H1 (cell line): ENCODE measurements around the gene TDP2. TPM values are rescaled to one million over a fixed set of nuclear protein-coding genes. Genes with fewer than 3 reads are reported as not detected.

Experiments
- CTCF ChIA-PET: fragments of 300-600 bp; sonication (Branson Sonifier 250); formaldehyde crosslinking; loops from one replicate; lab custom pipeline; 2021; ENCODE audit not compliant: partially characterized antibody; lab: Charles Lee
- POLR2A ChIA-PET: fragments of 300-600 bp; sonication (Branson Sonifier 250); formaldehyde crosslinking; loops from one replicate; lab custom pipeline; 2021; ENCODE audit warnings: inconsistent platforms; ENCODE audit not compliant: partially characterized antibody; lab: Charles Lee
- DNase-seq, 2 experiments: peaks; one replicate each; pipeline versions ENCODE4 v3.0.0 to v3.0.0-alpha.2; 2010 to 2022; ENCODE audit warnings: low spot score in 2 of 2, low read depth in 1 of 2, mixed read lengths in 1 of 2
- FAIRE-seq: peaks from 2 replicates; lab custom pipeline; 2011; peaks lifted over from hg19 to GRCh38; lab: Jason Lieb, UNC
- H2AFZ ChIP-seq: 2 replicates; pipeline ENCODE4 v1.8.1; 2012; ENCODE audit warnings: low read length, inconsistent platforms
- H2AK5ac ChIP-seq: 2 replicates; pipeline ENCODE4 v1.6.1; 2013; ENCODE audit warnings: low read depth, low read length
- H2BK120ac ChIP-seq: replicated peaks from 2 replicates; pipeline ENCODE3; 2013; ENCODE audit warnings: low read depth, low read length, inconsistent platforms
- H2BK12ac ChIP-seq: 2 replicates; pipeline ENCODE4 v1.6.1; 2013; ENCODE audit warnings: low read depth, low read length
- H2BK15ac ChIP-seq: 2 replicates; pipeline ENCODE4 v1.6.1; 2013; ENCODE audit warnings: low read length
- H2BK20ac ChIP-seq: 2 replicates; pipeline ENCODE4 v1.6.1; 2013; ENCODE audit warnings: low read length
- H2BK5ac ChIP-seq: 2 replicates; pipeline ENCODE4 v1.6.1; 2013; ENCODE audit warnings: low read depth, low read length
- H3K14ac ChIP-seq: 2 replicates; pipeline ENCODE4 v1.6.1; 2013; ENCODE audit warnings: inconsistent platforms; ENCODE audit not compliant: insufficient read length
- H3K18ac ChIP-seq: 2 replicates; pipeline ENCODE4 v1.6.1; 2013; ENCODE audit warnings: low read length; ENCODE audit errors: extremely low read depth
- H3K23ac ChIP-seq: 2 replicates; pipeline ENCODE4 v1.6.1; 2013; ENCODE audit warnings: inconsistent platforms; ENCODE audit not compliant: insufficient read length
- H3K23me2 ChIP-seq: 2 replicates; pipeline ENCODE4 v1.6.1; 2013; ENCODE audit warnings: low read depth, low read length
- H3K27ac ChIP-seq: 2 replicates; pipeline ENCODE4 v1.6.1; 2011; ENCODE audit warnings: low read depth, low read length, inconsistent platforms
- H3K27me3 ChIP-seq, 4 experiments: replicated peaks in 1 of 4; 1 replicate in 1 of 4; 2 replicates in 3 of 4; pipeline versions ENCODE4 v1.6.1 to v1.8.1; 2011 to 2013; ENCODE audit warnings: low read length in 3 of 4, mild to moderate bottlenecking in 3 of 4, inconsistent platforms in 2 of 4, mixed read lengths in 2 of 4, moderate library complexity in 1 of 4; ENCODE audit not compliant: control insufficient read depth in 3 of 4, insufficient read depth in 3 of 4; ENCODE audit errors: extremely low read depth in 1 of 4
- H3K36me3 ChIP-seq, 4 experiments: 2 replicates each; pipeline versions ENCODE4 v1.6.1 to v1.8.1; 2011 to 2013; ENCODE audit warnings: mild to moderate bottlenecking in 4 of 4, low read length in 3 of 4, moderate library complexity in 2 of 4, control low read depth in 1 of 4, inconsistent platforms in 1 of 4; ENCODE audit not compliant: insufficient read depth in 4 of 4, control insufficient read depth in 2 of 4
- H3K4ac ChIP-seq: replicated peaks from 2 replicates; pipeline ENCODE3; 2013; ENCODE audit warnings: low read length, low read depth, mixed read lengths, inconsistent platforms; ENCODE audit not compliant: insufficient read length
- H3K4me1 ChIP-seq, 4 experiments: replicated peaks in 1 of 4; 1 replicate in 1 of 4; 2 replicates in 3 of 4; pipeline versions ENCODE4 v1.6.1 to v1.8.1; 2011 to 2013; ENCODE audit warnings: low read length in 3 of 4, inconsistent platforms in 2 of 4, mixed read lengths in 1 of 4; ENCODE audit not compliant: insufficient read depth in 4 of 4, control insufficient read depth in 3 of 4
- H3K4me2 ChIP-seq, 2 experiments: 2 replicates each; pipeline versions ENCODE4 v1.6.1 to v1.8.1; 2011 to 2013; ENCODE audit warnings: low read depth in 2 of 2, low read length in 2 of 2, control low read depth in 1 of 2, inconsistent platforms in 1 of 2, mild to moderate bottlenecking in 1 of 2; ENCODE audit not compliant: insufficient read depth in 1 of 2
- H3K4me3 ChIP-seq, 4 experiments: fragments of 200-600, 300-600 bp in 1 of 4; sonication (generic), shearing (Covaris generic), sonication (Bioruptor Twin) in 1 of 4; 2 replicates each; pipeline versions ENCODE4 v1.5.1 to v1.8.1; 2011 to 2016; ENCODE audit warnings: low read length in 4 of 4, low read depth in 3 of 4, control low read depth in 2 of 4, inconsistent platforms in 2 of 4, mild to moderate bottlenecking in 2 of 4, mixed read lengths in 1 of 4, moderate library complexity in 1 of 4; ENCODE audit not compliant: insufficient read depth in 2 of 4; ENCODE audit errors: extremely low read depth in 1 of 4
- H3K56ac ChIP-seq: replicated peaks from 2 replicates; pipeline ENCODE3; 2013; ENCODE audit warnings: low read depth, mild to moderate bottlenecking, mixed read lengths, low read length, inconsistent platforms; ENCODE audit not compliant: insufficient read length
- H3K79me1 ChIP-seq: 2 replicates; pipeline ENCODE4 v1.6.1; 2013; ENCODE audit warnings: low read depth, low read length, control low read depth
- H3K79me2 ChIP-seq, 2 experiments: 2 replicates each; pipeline versions ENCODE4 v1.6.1 to v1.8.1; 2012 to 2013; ENCODE audit warnings: low read length in 2 of 2, mild to moderate bottlenecking in 2 of 2, inconsistent platforms in 1 of 2; ENCODE audit not compliant: insufficient read depth in 2 of 2, control insufficient read depth in 1 of 2
- H3K9ac ChIP-seq, 4 experiments: replicated peaks in 1 of 4; 1 replicate in 1 of 4; 2 replicates in 3 of 4; pipeline versions ENCODE4 v1.6.1 to v1.8.1; 2011 to 2013; ENCODE audit warnings: low read depth in 3 of 4, low read length in 3 of 4, control low read depth in 2 of 4, mild to moderate bottlenecking in 2 of 4, moderate library complexity in 2 of 4, inconsistent platforms in 1 of 4; ENCODE audit errors: extremely low read depth in 1 of 4
- H3K9me3 ChIP-seq, 2 experiments: 2 replicates each; pipeline versions ENCODE4 v1.6.1 to v1.8.1; 2012 to 2013; ENCODE audit warnings: mild to moderate bottlenecking in 2 of 2, moderate library complexity in 2 of 2, control low read depth in 1 of 2, inconsistent platforms in 1 of 2, low read depth in 1 of 2, low read length in 1 of 2, mixed read lengths in 1 of 2; ENCODE audit not compliant: insufficient read depth in 2 of 2
- H4K20me1 ChIP-seq, 2 experiments: replicated peaks in 1 of 2; 2 replicates each; pipeline versions ENCODE3 to v1.8.1; 2011 to 2013; ENCODE audit warnings: inconsistent platforms in 2 of 2, low read length in 2 of 2, mild to moderate bottlenecking in 1 of 2; ENCODE audit not compliant: insufficient read depth in 2 of 2, control insufficient read depth in 1 of 2
- H4K5ac ChIP-seq: 2 replicates; pipeline ENCODE4 v1.6.1; 2013; ENCODE audit warnings: low read length, low read depth, mixed read lengths, inconsistent platforms; ENCODE audit not compliant: insufficient read length
- H4K8ac ChIP-seq: 2 replicates; pipeline ENCODE4 v1.8.0; 2013; ENCODE audit warnings: mild to moderate bottlenecking, moderate library complexity, low read length, inconsistent platforms; ENCODE audit not compliant: insufficient read depth; ENCODE audit errors: extremely low read depth
- H4K91ac ChIP-seq: replicated peaks from 2 replicates; pipeline ENCODE3; 2013; ENCODE audit warnings: low read length, mixed read lengths, inconsistent platforms; ENCODE audit not compliant: insufficient read length
- ATF3 ChIP-seq: IDR thresholded peaks from 2 replicates; pipeline ENCODE4 v1.6.1; 2011; ENCODE audit warnings: low read depth, mild to moderate bottlenecking, low read length; ENCODE audit not compliant: insufficient read depth
- CBX5 ChIP-seq: fragments of 300-800, 300-1000 bp; sonication (generic); IDR thresholded peaks from 2 replicates; pipeline ENCODE4 v1.7.1; 2016; ENCODE audit warnings: antibody characterized with exemption, low read length, low read depth
- EGR1 ChIP-seq: IDR thresholded peaks from 2 replicates; pipeline ENCODE4 v1.6.1; 2011; ENCODE audit warnings: low read depth, low read length, borderline replicate concordance
- EP300 ChIP-seq, 2 experiments: IDR thresholded peaks; 1 replicate in 1 of 2; 2 replicates in 1 of 2; pipeline ENCODE4 v1.6.1; 2011 to 2012; ENCODE audit warnings: low read depth in 2 of 2, low read length in 2 of 2, mild to moderate bottlenecking in 2 of 2, borderline replicate concordance in 1 of 2, inconsistent platforms in 1 of 2, moderate library complexity in 1 of 2
- FOSL1 ChIP-seq: IDR thresholded peaks from 2 replicates; pipeline ENCODE4 v1.6.1; 2011; ENCODE audit warnings: mild to moderate bottlenecking, low read depth, low read length, moderate library complexity; ENCODE audit not compliant: insufficient read depth
- GTF2F1 ChIP-seq: IDR thresholded peaks from 2 replicates; pipeline ENCODE4 v1.6.1; 2012; ENCODE audit warnings: low read depth, low read length, improper control_type of control experiment, borderline replicate concordance
- PHF8 ChIP-seq: fragments of 200-600 bp; sonication (generic); conservative IDR thresholded peaks from 2 replicates; pipeline ENCODE4 v1.7.1; 2012; ENCODE audit warnings: low read depth, mild to moderate bottlenecking, inconsistent platforms, low read length, moderate library complexity
- POLR2AphosphoS5 ChIP-seq: IDR thresholded peaks from 2 replicates; pipeline ENCODE4 v1.6.1; 2011; ENCODE audit warnings: low read depth, low read length
- POU5F1 ChIP-seq: IDR thresholded peaks from 2 replicates; pipeline ENCODE4 v1.6.1; 2011; ENCODE audit warnings: low read depth, mild to moderate bottlenecking, low read length, moderate library complexity
- RBBP5 ChIP-seq: IDR thresholded peaks from 2 replicates; pipeline ENCODE4 v1.7.1; 2012; ENCODE audit warnings: low read depth, mild to moderate bottlenecking, inconsistent platforms, low read length, moderate library complexity, borderline replicate concordance
- RFX5 ChIP-seq: IDR thresholded peaks from 2 replicates; pipeline ENCODE4 v1.6.1; 2011; ENCODE audit warnings: low read depth, low read length, improper control_type of control experiment, borderline replicate concordance
- SAP30 ChIP-seq: fragments of 300-600 bp; sonication (generic); IDR thresholded peaks from 2 replicates; pipeline ENCODE4 v1.7.1; 2012; ENCODE audit warnings: low read length, moderate library complexity, mild to moderate bottlenecking, inconsistent platforms; ENCODE audit not compliant: insufficient read depth, insufficient replicate concordance
- SIRT6 ChIP-seq: IDR thresholded peaks from one replicate; pipeline ENCODE4 v1.7.1; 2012; ENCODE audit warnings: low read length, inconsistent platforms
- SRF ChIP-seq: IDR thresholded peaks from 2 replicates; pipeline ENCODE4 v1.6.1; 2011; ENCODE audit warnings: mild to moderate bottlenecking, low read depth, low read length, moderate library complexity
- WGBS, 2 experiments: shearing (Covaris generic) in 1 of 2; methylation state at CpG; one replicate each; pipeline versions ENCODE4 v1.1.6 to v1.1.7; 2013 to 2015; ENCODE audit warnings: low lambda C conversion rate in 2 of 2, mixed read lengths in 2 of 2, inconsistent platforms in 1 of 2, low coverage in 1 of 2, missing lambda C conversion rate in 1 of 2; ENCODE audit not compliant: insufficient replicate concordance in 2 of 2, insufficient coverage in 1 of 2, insufficient read length in 1 of 2; ENCODE audit errors: extremely low coverage in 1 of 2, missing lambda C conversion rate in 1 of 2; 5-methylcytosine and 5-hydroxymethylcytosine counted together
- polyA plus RNA-seq, 7 experiments: library from polyadenylated mRNA; depleted of rRNA in 3 of 7; stranded (reverse) in 5 of 7; unstranded in 2 of 7; fragments of >200 nt in 5 of 7; fragments of 200-250 nt in 2 of 7; gene quantifications; 1 replicate in 5 of 7; 2 replicates in 1 of 7; 4 replicates in 1 of 7; pipeline versions ENCODE4 v1.2.1 to v1.2.3, GENCODE V29; 2011 to 2013; ENCODE audit warnings: missing spikeins in 2 of 7, mixed read lengths in 2 of 7
- total RNA-seq: library from RNA; stranded (reverse); fragmentation: NEBNext Ultra II Directional; extraction: Animal tissue kit (Norgen Biotek cat#: 25700); gene quantifications from 2 replicates; pipeline ENCODE4 v1.2.1, GENCODE V29; 2021

Gene TDP2
- total and polyA plus RNA-seq, 2 of the 8 experiments (the other 6 are each of a cell fraction or from before 2014, with no cell fraction given) = 18.8 to 51.6 TPM

- no peak overlapping the region for H2AFZ ChIP-seq
- TF ChIP-seq EGR1 (no peak), ATF3 (no peak), FOSL1 (no peak), SAP30 (no peak), RFX5 (no peak), SIRT6 (no peak), GTF2F1 (no peak), SRF (no peak), PHF8 (no peak), RBBP5 (no peak), POU5F1 (no peak), POLR2AphosphoS5 (no peak), EP300 (IDR thresholded peaks at IDR 0.05; ENCODE audit: borderline replicate concordance in 1 of 2, low read depth in 2 of 2, low read length in 2 of 2) (no peak), CBX5 (no peak)
Measured at GRCh38 chr6:24632573-24632972, 34.1 kb downstream of the TDP2 start.

More at GRCh38 chr6:24632573-24632972, 34.1 kb downstream of the TDP2 start:
- no peak overlapping the region; a peak in 1 of 7 replicates for H3K9ac ChIP-seq
- H3K18ac ChIP-seq = no peak overlapping the region
- H3K4me1 ChIP-seq = peaks cover 0 to 4% (median 0%) of the 10 kb centered on the region in 4 experiments; a peak in 4 of 7 replicates
- H3K27ac ChIP-seq = no peak overlapping the region
- H3K36me3 ChIP-seq = no peaks in the 10 kb centered on the region
- H3K79me2 ChIP-seq = no peaks in the 10 kb centered on the region
- H3K79me1 ChIP-seq = no peaks in the 10 kb centered on the region
- H2BK20ac ChIP-seq = no peak overlapping the region
- H2AK5ac ChIP-seq = no peak overlapping the region
- no peaks in the 10 kb centered on the region for H3K23me2 ChIP-seq
- H3K27me3 ChIP-seq = no peaks in the 10 kb centered on the region
- 63% methylated on average over 1 of the region's 1 CpG; no CpG with 5 or more reads in 1 of the 2 experiments for WGBS, 2 experiments
- H3K14ac ChIP-seq = no peak overlapping the region
- no peak overlapping the region for H2BK15ac ChIP-seq
- H2BK12ac ChIP-seq = no peak overlapping the region
- H4K91ac ChIP-seq = no peak overlapping the region
- FAIRE-seq (peak; percentile 72), DNase-seq (no peak)
- POLR2A ChIA-PET = no interaction called here
- no peak overlapping the region for H3K56ac ChIP-seq
- CTCF ChIA-PET = interaction anchor here (0.6 to 2.1 kb wide), 3 partner anchors 48 to 441 kb away, joined by 3 to 4 read pairs (median 4); no protein-coding TSS in a partner anchor
- no peak overlapping the region for H4K5ac ChIP-seq
- H4K20me1 ChIP-seq = no peaks in the 10 kb centered on the region
- no peak overlapping the region for H3K4ac ChIP-seq
- no peak overlapping the region for H3K4me2 ChIP-seq
- no peak overlapping the region for H2BK120ac ChIP-seq
- H2BK5ac ChIP-seq = no peak overlapping the region
- no peak overlapping the region for H4K8ac ChIP-seq
- no peak overlapping the region for H3K23ac ChIP-seq
- peaks cover 0 to 2% of the 10 kb centered on the region in 2 experiments; a peak in 1 of 4 replicates for H3K9me3 ChIP-seq
- no peak overlapping the region for H3K4me3 ChIP-seq
